HepG2 (cell line): ENCODE results near the gene ITIH3. TPM values are rescaled to one million over a fixed set of nuclear protein-coding genes. Genes with fewer than 3 reads are reported as not detected.

Experiments used
- ATAC-seq: fragments of 200-7000 bp; cut with Tn5 transposase; 3 replicates; pipeline ENCODE4 v1.9.1; 2020; ENCODE audit warnings: mild to moderate bottlenecking, moderate library complexity
- BruUV-seq: library from RNA; stranded (reverse); fragments of 400-500 nt; replicated peaks from 2 replicates; lab custom pipeline; 2021; lab: Mats Ljungman, UMichigan
- CTCF ChIA-PET: fragments of 300-600 bp; formaldehyde crosslinking; extraction: SDS; loops from one replicate; lab custom pipeline; 2021; ENCODE audit warnings: low total read pairs, inconsistent platforms, low intra/inter-chr PET ratio; lab: Yijun Ruan, JAX
- POLR2A ChIA-PET: fragments of 350-600 bp; sonication (Branson Sonifier 250); formaldehyde crosslinking; loops from one replicate; lab custom pipeline; 2020; ENCODE audit warnings: antibody characterized with exemption, inconsistent platforms; lab: Yijun Ruan, JAX
- DNase-seq: peaks from one replicate; pipeline ENCODE4 v3.0.0-alpha.2; 2015; ENCODE audit warnings: low spot score
- FAIRE-seq: peaks from 3 replicates; lab custom pipeline; 2011; peaks lifted over from hg19 to GRCh38; lab: Jason Lieb, UNC
- H2AFZ ChIP-seq: one replicate; pipeline ENCODE4 v1.6.1; 2011; ENCODE audit warnings: low read length, inconsistent platforms
- H3K27ac ChIP-seq: fragments of 300-600 bp; 3 replicates; pipeline ENCODE4 v1.8.0; 2011; ENCODE audit warnings: mixed run types, mild to moderate bottlenecking, mixed read lengths, low read length, inconsistent platforms; ENCODE audit not compliant: insufficient read depth; ENCODE audit errors: extremely low read length
- H3K27me3 ChIP-seq, 2 experiments: fragments of 200-600 bp in 1 of 2; 2 replicates in 1 of 2; 3 replicates in 1 of 2; pipeline versions ENCODE4 v1.6.0 to v1.8.0; 2011; ENCODE audit warnings: low read length in 2 of 2, mild to moderate bottlenecking in 2 of 2, moderate library complexity in 2 of 2, inconsistent platforms in 1 of 2; ENCODE audit not compliant: insufficient read depth in 2 of 2, control insufficient read depth in 1 of 2
- H3K36me3 ChIP-seq, 2 experiments: fragments of 200-600 bp in 1 of 2; replicated peaks in 1 of 2; 2 replicates in 1 of 2; 3 replicates in 1 of 2; pipeline versions ENCODE4 v1.5.1 to v1.8.0; 2011; ENCODE audit warnings: low read length in 2 of 2, inconsistent platforms in 1 of 2; ENCODE audit not compliant: insufficient read depth in 2 of 2, control insufficient read depth in 1 of 2
- H3K4me1 ChIP-seq: 2 replicates; pipeline ENCODE4 v1.5.1; 2012; ENCODE audit warnings: low read length, inconsistent platforms; ENCODE audit not compliant: insufficient read depth
- H3K4me2 ChIP-seq: 2 replicates; pipeline ENCODE4 v1.6.0; 2011; ENCODE audit warnings: low read depth, low read length, inconsistent platforms
- H3K4me3 ChIP-seq, 3 experiments: fragments of 200-600 bp in 1 of 3; sonication (generic), shearing (Covaris generic) in 1 of 3; replicated peaks in 1 of 3; 2 replicates each; pipeline ENCODE4 v1.5.1; 2011 to 2016; ENCODE audit warnings: low read length in 3 of 3, inconsistent platforms in 2 of 3, low read depth in 2 of 3, mild to moderate bottlenecking in 2 of 3, control low read depth in 1 of 3, mixed read lengths in 1 of 3; ENCODE audit not compliant: insufficient read depth in 1 of 3
- H3K79me2 ChIP-seq: one replicate; pipeline ENCODE4 v1.6.1; 2011; ENCODE audit warnings: low read length, inconsistent platforms; ENCODE audit not compliant: insufficient read depth
- H3K9ac ChIP-seq: 2 replicates; pipeline ENCODE4 v1.6.0; 2011; ENCODE audit warnings: mild to moderate bottlenecking, low read depth, low read length, inconsistent platforms; ENCODE audit not compliant: insufficient read depth
- H3K9me3 ChIP-seq: 2 replicates; pipeline ENCODE4 v1.5.1; 2012; ENCODE audit warnings: mild to moderate bottlenecking, low read length
- H4K20me1 ChIP-seq: 2 replicates; pipeline ENCODE4 v1.6.0; 2011; ENCODE audit warnings: inconsistent platforms, mild to moderate bottlenecking, low read length, moderate library complexity; ENCODE audit not compliant: insufficient read depth
- EHMT2 ChIP-seq: fragments of 200-600 bp; sonication (generic); IDR thresholded peaks from 2 replicates; pipeline ENCODE4 v1.7.0; 2017; ENCODE audit warnings: antibody characterized with exemption, low read depth, low read length, borderline replicate concordance
- MIXL1 ChIP-seq: IDR thresholded peaks from 2 replicates; pipeline ENCODE4 v1.6.1; 2016
- RFX5 ChIP-seq: IDR thresholded peaks from 2 replicates; pipeline ENCODE4 v1.6.1; 2011; ENCODE audit warnings: low read depth, low read length, improper control_type of control experiment
- SMC3 ChIP-seq: IDR thresholded peaks from 2 replicates; pipeline ENCODE4 v1.6.1; 2011; ENCODE audit warnings: low read length, improper control_type of control experiment
- ZMYM2 ChIP-seq: sonication (generic); formaldehyde crosslinking; IDR thresholded peaks from 2 replicates; pipeline ENCODE4 v1.8.0; 2022; ENCODE audit warnings: mild to moderate bottlenecking, missing genetic modification reagents
- ZNF510 ChIP-seq: sonication (generic); formaldehyde crosslinking; IDR thresholded peaks from 2 replicates; pipeline ENCODE4 v1.4.0; 2020; ENCODE audit warnings: low read depth, mild to moderate bottlenecking, missing genetic modification reagents
- ZNF547 ChIP-seq: sonication (generic); formaldehyde crosslinking; IDR thresholded peaks from 2 replicates; pipeline ENCODE4 v1.5.1; 2020; ENCODE audit warnings: mild to moderate bottlenecking, missing genetic modification reagents
- WGBS: methylation state at CpG from one replicate; pipeline ENCODE4 v1.1.6; 2017; ENCODE audit warnings: low lambda C conversion rate; 5-methylcytosine and 5-hydroxymethylcytosine counted together
- in situ Hi-C: cut with HindIII; loops from 2 replicates; pipeline ENCODE4 v1.10.0; 2017; ENCODE audit warnings: low pct_unique_long_range_greater_than_20kb; ENCODE audit not compliant: extremely low pct_ligation_motif_present
- intact Hi-C: fragments of 100-400 bp; cut with micrococcal nuclease; formaldehyde crosslinking; loops from one replicate; pipeline ENCODE4 v1.10.0; 2022; ENCODE audit not compliant: unreplicated experiment
- polyA plus RNA-seq, 8 experiments: library from polyadenylated mRNA; depleted of rRNA in 3 of 8; stranded (reverse) in 7 of 8; unstranded in 1 of 8; fragments of >200 nt; fragmentation: Illumina TruSeq in 4 of 8; extraction: Trizol in 4 of 8; gene quantifications; 2 replicates each; pipeline versions ENCODE4 v1.2.1 to v1.2.3, GENCODE V29; 2011 to 2016; ENCODE audit warnings: low read depth in 4 of 8, missing spikeins in 1 of 8, mixed read lengths in 1 of 8; ENCODE audit not compliant: insufficient read depth in 1 of 8
- total RNA-seq, 5 experiments: library from RNA; depleted of rRNA; stranded (reverse); fragments of >200 nt; fragmentation: Illumina TruSeq; extraction: Trizol; gene quantifications; 2 replicates each; pipeline ENCODE4 v1.2.3, GENCODE V29; 2016; ENCODE audit warnings: low read depth in 1 of 5
- TF ChIP-seq, protein P1 (sequence below): IDR thresholded peaks from 2 replicates; pipeline ENCODE4 v1.6.1; 2016; ENCODE audit warnings: mild to moderate bottlenecking
- TF ChIP-seq, protein P2 (sequence below): sonication (generic); formaldehyde crosslinking; IDR thresholded peaks from 2 replicates; pipeline ENCODE4 v1.4.0; 2020; ENCODE audit warnings: missing genetic modification reagents, borderline replicate concordance

The ITIH3 gene
- total and polyA plus RNA-seq, 2 of the 13 experiments (the other 11 are each of a cell fraction or from before 2014, with no cell fraction given) = 105 to 632 TPM

DNA sequence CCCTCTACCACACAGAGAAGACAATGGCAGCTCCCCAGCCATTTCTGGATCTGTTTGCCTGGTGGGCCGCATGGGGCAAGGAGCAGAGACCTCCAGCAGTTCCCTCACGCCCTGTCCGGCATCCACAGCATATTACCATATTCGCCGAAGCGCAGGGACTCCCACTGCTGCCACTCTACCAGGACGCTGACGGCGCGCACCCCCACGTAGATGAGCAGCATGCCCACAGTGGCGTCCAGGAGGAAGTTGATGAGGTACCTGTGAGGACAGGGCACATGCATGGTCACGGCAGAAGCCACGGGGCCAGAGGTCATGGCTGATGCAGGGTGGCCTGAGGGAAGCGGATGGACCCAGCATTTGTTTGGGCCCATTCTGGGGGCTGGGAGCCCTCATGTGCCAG lies 55.1 kb downstream of the ITIH3 start:
- intact Hi-C loops = loop anchor here (5.0 kb wide), 2 partner anchors 43 to 138 kb away; no protein-coding TSS in a partner anchor
- no peak overlapping the region for H3K9ac ChIP-seq
- POLR2A ChIA-PET = no interaction called here

More for the DNA sequence above, 55.1 kb downstream of the ITIH3 start:
- no peaks in the 10 kb centered on the region for H3K79me2 ChIP-seq
- no peak for FAIRE-seq
- CTCF ChIA-PET = no interaction called here
- H3K4me2 ChIP-seq = no peak overlapping the region
- H3K4me1 ChIP-seq = peaks cover 15% of the 10 kb centered on the region
- H3K4me3 ChIP-seq = no peak overlapping the region
- no peak overlapping the region for H3K27ac ChIP-seq
- TF ChIP-seq ZMYM2 (CRISPR knock-in tag) (no peak), SMC3 (no peak), MIXL1 (no peak), EHMT2 (no peak), RFX5 (no peak), ZNF547 (CRISPR knock-in tag) (no peak), ZNF510 (no peak)
- TF ChIP-seq, protein P1, sequence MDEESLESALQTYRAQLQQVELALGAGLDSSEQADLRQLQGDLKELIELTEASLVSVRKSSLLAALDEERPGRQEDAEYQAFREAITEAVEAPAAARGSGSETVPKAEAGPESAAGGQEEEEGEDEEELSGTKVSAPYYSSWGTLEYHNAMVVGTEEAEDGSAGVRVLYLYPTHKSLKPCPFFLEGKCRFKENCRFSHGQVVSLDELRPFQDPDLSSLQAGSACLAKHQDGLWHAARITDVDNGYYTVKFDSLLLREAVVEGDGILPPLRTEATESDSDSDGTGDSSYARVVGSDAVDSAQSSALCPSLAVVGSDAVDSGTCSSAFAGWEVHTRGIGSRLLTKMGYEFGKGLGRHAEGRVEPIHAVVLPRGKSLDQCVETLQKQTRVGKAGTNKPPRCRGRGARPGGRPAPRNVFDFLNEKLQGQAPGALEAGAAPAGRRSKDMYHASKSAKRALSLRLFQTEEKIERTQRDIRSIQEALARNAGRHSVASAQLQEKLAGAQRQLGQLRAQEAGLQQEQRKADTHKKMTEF (CRISPR knock-in tag) = no peak
- TF ChIP-seq, protein P2, sequence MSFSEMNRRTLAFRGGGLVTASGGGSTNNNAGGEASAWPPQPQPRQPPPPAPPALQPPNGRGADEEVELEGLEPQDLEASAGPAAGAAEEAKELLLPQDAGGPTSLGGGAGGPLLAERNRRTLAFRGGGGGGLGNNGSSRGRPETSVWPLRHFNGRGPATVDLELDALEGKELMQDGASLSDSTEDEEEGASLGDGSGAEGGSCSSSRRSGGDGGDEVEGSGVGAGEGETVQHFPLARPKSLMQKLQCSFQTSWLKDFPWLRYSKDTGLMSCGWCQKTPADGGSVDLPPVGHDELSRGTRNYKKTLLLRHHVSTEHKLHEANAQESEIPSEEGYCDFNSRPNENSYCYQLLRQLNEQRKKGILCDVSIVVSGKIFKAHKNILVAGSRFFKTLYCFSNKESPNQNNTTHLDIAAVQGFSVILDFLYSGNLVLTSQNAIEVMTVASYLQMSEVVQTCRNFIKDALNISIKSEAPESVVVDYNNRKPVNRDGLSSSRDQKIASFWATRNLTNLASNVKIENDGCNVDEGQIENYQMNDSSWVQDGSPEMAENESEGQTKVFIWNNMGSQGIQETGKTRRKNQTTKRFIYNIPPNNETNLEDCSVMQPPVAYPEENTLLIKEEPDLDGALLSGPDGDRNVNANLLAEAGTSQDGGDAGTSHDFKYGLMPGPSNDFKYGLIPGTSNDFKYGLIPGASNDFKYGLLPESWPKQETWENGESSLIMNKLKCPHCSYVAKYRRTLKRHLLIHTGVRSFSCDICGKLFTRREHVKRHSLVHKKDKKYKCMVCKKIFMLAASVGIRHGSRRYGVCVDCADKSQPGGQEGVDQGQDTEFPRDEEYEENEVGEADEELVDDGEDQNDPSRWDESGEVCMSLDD (CRISPR knock-in tag) = no peak
- H3K9me3 ChIP-seq = no peaks in the 10 kb centered on the region
- H3K36me3 ChIP-seq = peaks cover 2 to 9% of the 10 kb centered on the region in 2 experiments; a peak in 3 of 5 replicates
- BruUV-seq = no TSS peak
- DNase-seq = no peak
- H3K27me3 ChIP-seq = no peaks in the 10 kb centered on the region
- 96% methylated on average over 12 of the region's 15 CpGs for WGBS
- in situ Hi-C loops = loop anchor here (5.0 to 10.0 kb wide), 2 partner anchors 85 to 228 kb away; no protein-coding TSS in a partner anchor
- H2AFZ ChIP-seq = no peak overlapping the region
- ATAC-seq = no peak
- no peaks in the 10 kb centered on the region for H4K20me1 ChIP-seq
